GM12891 (cell line): ENCODE results near the gene ERLEC1.
"Not testable (repeated sequence)": the region's sequence is repeated elsewhere in the genome, so short reads cannot be mapped to it uniquely, and the experiment has no call there.

Experiments
- DNase-seq: peaks from one replicate; pipeline ENCODE4 v3.0.0; 2011; ENCODE audit warnings: low spot score; ENCODE audit not compliant: insufficient read length
- FAIRE-seq: peaks from 2 replicates; lab custom pipeline; 2011; peaks lifted over from hg19 to GRCh38; lab: Jason Lieb, UNC
- PAX5 ChIP-seq: IDR thresholded peaks from 2 replicates; pipeline ENCODE4 v1.6.1; 2011; ENCODE audit warnings: low read length, moderate library complexity, mild to moderate bottlenecking; ENCODE audit not compliant: insufficient read depth, severe bottlenecking
- POLR2A ChIP-seq: IDR thresholded peaks from 2 replicates; pipeline ENCODE4 v1.6.1; 2011; ENCODE audit warnings: low read depth, low read length, control low read depth
- POLR2AphosphoS5 ChIP-seq: IDR thresholded peaks from 2 replicates; pipeline ENCODE4 v1.6.1; 2011; ENCODE audit warnings: low read depth, low read length, control low read depth
- POU2F2 ChIP-seq: IDR thresholded peaks from 2 replicates; pipeline ENCODE4 v1.6.1; 2011; ENCODE audit warnings: low read depth, mild to moderate bottlenecking, control low read depth, low read length, moderate library complexity
- SPI1 ChIP-seq: IDR thresholded peaks from 2 replicates; pipeline ENCODE4 v1.6.1; 2011; ENCODE audit warnings: low read depth, low read length, control low read depth
- TAF1 ChIP-seq: IDR thresholded peaks from 2 replicates; pipeline ENCODE4 v1.6.1; 2011; ENCODE audit warnings: low read depth, low read length, control low read depth

Gene ERLEC1

GRCh38 chr2:53801547-53801946, 14.7 kb downstream of the ERLEC1 start:
- no peak for DNase-seq
- FAIRE-seq, result no peak
- TF ChIP-seq POLR2AphosphoS5 (no peak), POU2F2 (no peak), POLR2A (no peak), TAF1 (no peak), PAX5 (no peak), SPI1 (no peak)

DNA sequence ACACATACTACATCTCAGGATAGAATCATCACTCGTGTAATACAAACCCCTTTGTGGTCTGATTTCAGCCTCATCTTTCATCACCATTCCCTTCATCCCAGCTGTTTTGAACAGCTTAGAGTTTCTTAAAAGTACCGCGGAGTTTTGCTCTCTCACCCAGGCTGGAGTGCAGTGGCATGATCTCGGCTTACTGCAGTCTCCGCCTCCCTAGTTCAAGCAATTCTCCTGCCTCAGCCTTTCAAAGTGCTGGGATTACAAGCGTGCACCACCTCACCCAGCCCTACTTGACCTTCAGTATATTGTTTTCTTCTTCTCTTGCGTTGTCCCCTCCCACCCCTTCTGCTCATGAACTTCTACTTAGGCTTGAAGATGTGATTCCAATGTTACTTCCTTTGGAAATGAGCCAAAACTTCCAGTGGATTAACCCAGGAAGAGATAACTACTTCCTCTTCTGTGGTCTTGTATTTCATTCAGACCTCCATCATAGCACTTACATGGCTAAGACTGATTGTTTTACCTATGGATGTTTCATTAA, 15.8 kb downstream of the ERLEC1 start:
- no peak for DNase-seq
- peak; percentile 54 for FAIRE-seq
- no peak for TF ChIP-seq POLR2A
- no peak for TF ChIP-seq POU2F2
- no peak for TF ChIP-seq POLR2AphosphoS5
- no peak for TF ChIP-seq TAF1
- TF ChIP-seq PAX5, result no peak
- TF ChIP-seq SPI1, result no peak

DNA sequence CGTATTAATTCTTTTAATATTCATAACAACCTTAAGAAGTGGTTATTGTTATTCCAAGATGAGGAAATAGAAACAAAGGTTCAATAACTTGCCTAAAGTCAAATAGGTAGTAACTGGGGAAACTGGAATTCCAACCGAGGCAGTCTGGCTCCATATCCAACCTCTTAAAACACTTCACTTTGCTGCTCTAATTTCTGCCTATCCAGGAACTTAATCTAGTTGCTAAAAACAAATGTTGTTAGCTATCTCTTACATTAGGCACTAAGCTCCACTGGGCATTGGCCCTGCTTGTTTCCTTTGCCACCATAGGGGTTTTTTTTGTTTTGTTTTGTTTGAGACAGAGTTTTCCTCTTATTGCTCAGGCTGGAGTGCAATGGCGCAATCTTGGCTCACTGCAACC, 24.8 kb downstream of the ERLEC1 start:
- no peak for DNase-seq
- FAIRE-seq, result no peak
- no peak for TF ChIP-seq TAF1
- no peak for TF ChIP-seq POLR2A
- TF ChIP-seq POLR2AphosphoS5, result no peak
- no peak for TF ChIP-seq SPI1
- no peak for TF ChIP-seq POU2F2
- no peak for TF ChIP-seq PAX5

GRCh38 chr2:53813151-53813550, 26.3 kb downstream of the ERLEC1 start:
- DNase-seq (no peak), FAIRE-seq (no peak)
- TF ChIP-seq TAF1 (no peak), SPI1 (no peak), PAX5 (no peak), POU2F2 (no peak), POLR2A (no peak), POLR2AphosphoS5 (no peak)

DNA sequence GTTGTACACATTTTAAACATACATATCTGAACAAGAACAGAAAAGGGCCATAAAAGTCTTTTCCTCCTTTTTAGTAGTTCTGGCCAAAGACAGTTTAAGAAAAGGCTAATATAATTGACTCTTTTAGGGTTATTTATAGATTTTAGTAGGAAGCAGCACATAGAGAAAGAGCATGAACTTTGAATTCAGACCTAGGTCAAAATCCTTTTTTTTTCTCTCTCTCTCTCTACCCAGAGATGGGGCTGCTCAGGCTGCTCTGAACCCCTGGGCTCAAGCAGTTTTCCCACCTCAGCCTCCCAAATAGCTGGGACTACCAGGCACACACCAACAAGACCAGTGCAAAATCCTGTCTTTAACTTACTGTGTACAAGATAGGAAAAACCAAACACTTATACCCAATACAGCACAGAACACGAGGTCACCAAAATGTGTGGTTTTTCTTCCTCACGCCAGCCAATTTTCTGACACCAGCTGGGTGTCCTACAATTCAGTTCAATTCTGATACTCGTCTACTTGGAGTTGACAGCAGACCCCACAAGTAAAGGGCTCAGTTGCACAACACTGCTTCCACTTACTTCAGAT, 32.1 kb downstream of the ERLEC1 start:
- TF ChIP-seq POLR2A, result no peak
- no peak for TF ChIP-seq POU2F2
- TF ChIP-seq POLR2AphosphoS5, result no peak
- TF ChIP-seq TAF1, result no peak
- TF ChIP-seq SPI1, result no peak
- TF ChIP-seq PAX5, result no peak
- no peak for FAIRE-seq

GRCh38 chr2:53819634-53820033, 32.8 kb downstream of the ERLEC1 start:
- TF ChIP-seq SPI1, result no peak
- no peak for TF ChIP-seq POU2F2
- no peak for TF ChIP-seq POLR2A
- TF ChIP-seq POLR2AphosphoS5, result no peak
- FAIRE-seq, result no peak
- no peak for DNase-seq

More for the DNA sequence above, 32.1 kb downstream of the ERLEC1 start:
- DNase-seq, result no peak

DNA sequence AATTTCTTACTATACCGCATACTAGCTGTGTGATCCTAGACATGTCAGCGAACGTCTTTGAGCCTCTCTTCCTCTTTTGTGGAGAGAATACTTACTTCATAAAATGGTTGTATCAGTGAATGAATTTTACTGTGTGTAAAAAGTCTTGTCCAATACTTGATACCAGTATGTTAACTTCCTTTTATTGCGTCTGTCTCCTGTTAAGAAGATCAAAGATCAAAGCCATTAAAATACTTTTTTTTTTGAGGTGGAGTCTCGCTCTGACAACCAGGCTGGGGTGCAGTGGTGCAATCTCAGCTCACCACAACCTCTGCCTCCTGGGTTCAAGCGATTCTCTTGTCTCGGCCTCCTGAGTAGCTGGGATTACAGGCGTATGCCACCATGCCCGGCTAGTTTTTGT, 33.2 kb downstream of the ERLEC1 start:
- DNase-seq (no peak), FAIRE-seq (no peak)
- TF ChIP-seq POLR2AphosphoS5 (no peak), SPI1 (no peak), POLR2A (no peak), TAF1 (no peak), PAX5 (no peak), POU2F2 (no peak)

DNA sequence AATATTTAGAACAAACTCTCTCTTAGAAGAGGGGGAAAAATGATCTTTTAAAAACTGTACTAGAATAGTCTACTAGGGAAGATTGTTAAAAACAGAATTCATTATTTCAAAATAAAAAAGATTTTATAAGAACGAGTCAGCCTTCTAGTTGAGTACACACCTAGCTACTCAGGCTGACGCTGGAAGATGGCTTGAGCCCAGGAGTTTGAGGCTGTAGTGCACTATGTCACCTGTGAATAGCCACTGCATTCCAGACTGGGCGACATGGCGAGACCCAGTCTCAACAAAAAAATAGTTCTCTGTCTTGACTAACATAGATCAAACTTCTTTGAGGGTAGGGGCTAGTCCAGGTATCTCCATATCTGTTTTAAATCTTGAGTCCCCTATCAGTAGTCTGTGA, 33.9 kb downstream of the ERLEC1 start:
- FAIRE-seq (no peak), DNase-seq (no peak)
- TF ChIP-seq SPI1 (no peak), POLR2AphosphoS5 (no peak), POLR2A (no peak), PAX5 (no peak), POU2F2 (no peak), TAF1 (no peak)

GRCh38 chr2:53821810-53822209, 35.0 kb downstream of the ERLEC1 start:
- no peak for FAIRE-seq
- TF ChIP-seq POLR2AphosphoS5, result no peak
- TF ChIP-seq PAX5, result no peak
- no peak for DNase-seq

- DNase-seq, FAIRE-seq: not testable (repeated sequence)
These were observed 36.8 kb downstream of the ERLEC1 start for GRCh38 chr2:53823639-53824038.
